Esophagus squamous epithelium (tissue), 4 donors: ENCODE data around the gene METAP2.

Source experiments
- POLR2A ChIP-seq, 4 donors: fragments of 450-650 bp; IDR thresholded peaks; one replicate each; pipeline ENCODE4 v1.6.1; 2017; ENCODE audit warnings: antibody characterized with exemption in 4 of 4, mild to moderate bottlenecking in 4 of 4, moderate library complexity in 3 of 4
- TF ChIP-seq, protein P1 (sequence below), 6 experiments: fragments of 450-650 bp in 4 of 6; fragments of 200-600 bp in 2 of 6; sonication (generic) in 2 of 6; IDR thresholded peaks; one replicate each; pipeline ENCODE4 v1.5.1; 2016 to 2019; ENCODE audit warnings: antibody characterized with exemption in 6 of 6, mild to moderate bottlenecking in 4 of 6, moderate library complexity in 4 of 6

DNA sequence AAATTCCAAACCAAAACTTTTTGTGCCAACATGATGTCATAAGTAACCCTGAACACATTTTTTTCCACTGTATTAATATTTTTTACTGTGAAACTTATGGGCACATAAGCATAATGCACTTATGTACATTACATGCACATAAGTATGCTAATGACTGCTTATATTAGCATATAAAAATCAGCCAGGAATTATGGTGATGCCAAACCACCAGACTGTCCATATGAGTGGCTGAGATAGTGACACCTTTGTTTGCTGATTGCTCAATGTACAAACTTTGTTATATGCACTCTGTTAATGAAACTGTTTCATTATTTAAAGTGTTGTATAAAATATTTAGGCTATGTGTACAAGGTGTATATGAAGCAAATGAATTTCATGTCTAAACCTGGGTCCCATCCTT lies 45.0 kb downstream of the METAP2 start:
- TF ChIP-seq, protein P1, sequence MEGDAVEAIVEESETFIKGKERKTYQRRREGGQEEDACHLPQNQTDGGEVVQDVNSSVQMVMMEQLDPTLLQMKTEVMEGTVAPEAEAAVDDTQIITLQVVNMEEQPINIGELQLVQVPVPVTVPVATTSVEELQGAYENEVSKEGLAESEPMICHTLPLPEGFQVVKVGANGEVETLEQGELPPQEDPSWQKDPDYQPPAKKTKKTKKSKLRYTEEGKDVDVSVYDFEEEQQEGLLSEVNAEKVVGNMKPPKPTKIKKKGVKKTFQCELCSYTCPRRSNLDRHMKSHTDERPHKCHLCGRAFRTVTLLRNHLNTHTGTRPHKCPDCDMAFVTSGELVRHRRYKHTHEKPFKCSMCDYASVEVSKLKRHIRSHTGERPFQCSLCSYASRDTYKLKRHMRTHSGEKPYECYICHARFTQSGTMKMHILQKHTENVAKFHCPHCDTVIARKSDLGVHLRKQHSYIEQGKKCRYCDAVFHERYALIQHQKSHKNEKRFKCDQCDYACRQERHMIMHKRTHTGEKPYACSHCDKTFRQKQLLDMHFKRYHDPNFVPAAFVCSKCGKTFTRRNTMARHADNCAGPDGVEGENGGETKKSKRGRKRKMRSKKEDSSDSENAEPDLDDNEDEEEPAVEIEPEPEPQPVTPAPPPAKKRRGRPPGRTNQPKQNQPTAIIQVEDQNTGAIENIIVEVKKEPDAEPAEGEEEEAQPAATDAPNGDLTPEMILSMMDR (IDR thresholded peaks at IDR 0.05) = no peak
- TF ChIP-seq POLR2A (IDR thresholded peaks at IDR 0.05) = no peak
